HepG2 (cell line): Measurements from ENCODE around the gene CADPS.

ENCODE experiments used
- CTCF ChIP-seq: sonication (generic); formaldehyde crosslinking; IDR thresholded peaks from 2 replicates; pipeline ENCODE4 v1.5.0; 2020; ENCODE audit warnings: mild to moderate bottlenecking, missing genetic modification reagents, moderate library complexity
- ETV6 ChIP-seq: sonication (generic); formaldehyde crosslinking; conservative IDR thresholded peaks from 2 replicates; pipeline ENCODE4 v1.4.0; 2020; ENCODE audit warnings: missing genetic modification reagents
- GTF2F1 ChIP-seq: fragments of 150-350 bp; IDR thresholded peaks from 2 replicates; pipeline ENCODE4 v1.6.1; 2014; ENCODE audit warnings: low read length
- KAT8 ChIP-seq: IDR thresholded peaks from 2 replicates; pipeline ENCODE4 v1.6.1; 2016; ENCODE audit warnings: missing genetic modification reagents, missing compliant biosample characterization
- POLR2A ChIP-seq, 2 experiments: IDR thresholded peaks; 2 replicates each; pipeline ENCODE4 v1.6.1; 2011; ENCODE audit warnings: low read depth in 2 of 2, low read length in 2 of 2, mild to moderate bottlenecking in 1 of 2, moderate library complexity in 1 of 2; ENCODE audit not compliant: insufficient read depth in 1 of 2
- SRSF9 ChIP-seq: fragments of 200-400 bp; formaldehyde crosslinking; IDR thresholded peaks from 2 replicates; pipeline ENCODE4 v1.6.1; 2018; ENCODE audit warnings: borderline replicate concordance, mild to moderate bottlenecking, low read depth, low read length; ENCODE audit not compliant: insufficient read depth, poor library complexity, severe bottlenecking
- TF ChIP-seq, protein P1 (sequence below): IDR thresholded peaks from 2 replicates; pipeline ENCODE4 v1.6.1; 2012; ENCODE audit warnings: inconsistent platforms

- TF ChIP-seq CTCF = no peak
- no peak for TF ChIP-seq POLR2A (IDR thresholded peaks at IDR 0.05; ENCODE audit: insufficient read depth in 1 of 2, low read depth in 2 of 2, low read length in 2 of 2)
- no peak for TF ChIP-seq KAT8 (CRISPR knock-in tag)
- TF ChIP-seq SRSF9 = no peak
- TF ChIP-seq ETV6 (CRISPR knock-in tag) = no peak
- no peak for TF ChIP-seq GTF2F1
- TF ChIP-seq, protein P1, sequence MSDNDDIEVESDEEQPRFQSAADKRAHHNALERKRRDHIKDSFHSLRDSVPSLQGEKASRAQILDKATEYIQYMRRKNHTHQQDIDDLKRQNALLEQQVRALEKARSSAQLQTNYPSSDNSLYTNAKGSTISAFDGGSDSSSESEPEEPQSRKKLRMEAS = no peak
These were observed 50.1 kb downstream of the CADPS start for GRCh38 chr3:62824965-62825592.
